Dendritic cell treated with granulocyte-macrophage colony-stimulating factor and Interleukin-4, amounts not matched to agents 40 ng/mL and 50 ng/mL, for 4 days (primary cell): ENCODE results near the gene FXR1.
"Not testable (repeated sequence)": the region's sequence is repeated elsewhere in the genome, so short reads cannot be mapped to it uniquely, and the experiment has no call there.

ENCODE experiments used
- H3K27ac Mint-ChIP-seq: one replicate; pipeline ENCODE4 v1.8.0; 2022; ENCODE audit warnings: mild to moderate bottlenecking, mixed read lengths
- H3K27me3 Mint-ChIP-seq: one replicate; pipeline ENCODE4 v1.8.0; 2022; ENCODE audit warnings: mild to moderate bottlenecking, mixed read lengths
- H3K36me3 Mint-ChIP-seq: one replicate; pipeline ENCODE4 v1.8.0; 2022; ENCODE audit warnings: low read depth, mixed read lengths
- H3K4me1 Mint-ChIP-seq: one replicate; pipeline ENCODE4 v1.8.0; 2022; ENCODE audit warnings: low read depth, mixed read lengths
- H3K4me3 Mint-ChIP-seq: one replicate; pipeline ENCODE4 v1.8.0; 2022; ENCODE audit warnings: mild to moderate bottlenecking, moderate library complexity, mixed read lengths
- H3K9me3 Mint-ChIP-seq: one replicate; pipeline ENCODE4 v1.8.0; 2022; ENCODE audit warnings: mixed read lengths
- intact Hi-C: fragments of 100-400 bp; cut with micrococcal nuclease; formaldehyde crosslinking; loops from one replicate; pipeline ENCODE4 v1.15.0; 2022

FXR1 gene

GRCh38 chr3:180912304-180913296 is at the start of gene FXR1:
Gene FXR1, plus strand, starts transcription at chr3:180912670. Its CDS starts 16 bp downstream, at chr3:180912686.
- intact Hi-C loops: loop anchor here (1.0 to 5.0 kb wide), 2 partner anchors 77 to 310 kb away; partner anchors contain the start of genes DNAJC19 and TTC14
- Mint-ChIP-seq H3K27me3 (no peaks in the 10 kb centered on the region), H3K9me3 (no peaks in the 10 kb centered on the region), H3K4me3 (peak within 1 kb of the TSS; percentile 92), H3K4me1 (peaks cover 38% of the 10 kb centered on the region), H3K36me3 (peaks cover 31% of the 10 kb centered on the region), H3K27ac (peak within 1 kb of the TSS; percentile 94)

- H3K9me3 Mint-ChIP-seq: no peaks in the 10 kb centered on the region
- no peaks in the 10 kb centered on the region for H3K36me3 Mint-ChIP-seq
- no peaks in the 10 kb centered on the region for H3K4me1 Mint-ChIP-seq
- no peak overlapping the region for H3K4me3 Mint-ChIP-seq
- peaks cover 12% of the 10 kb centered on the region for H3K27me3 Mint-ChIP-seq
- H3K27ac Mint-ChIP-seq: no peak overlapping the region
- intact Hi-C loops: no loop called here
Measured at GRCh38 chr3:180870008-180870699, 42.3 kb upstream of the FXR1 start.

- Mint-ChIP-seq H3K9me3 (no peaks in the 10 kb centered on the region), H3K27me3 (peaks cover 12% of the 10 kb centered on the region), H3K36me3 (no peaks in the 10 kb centered on the region), H3K4me1 (no peaks in the 10 kb centered on the region), H3K4me3 (no peak overlapping the region), H3K27ac (no peak overlapping the region)
- intact Hi-C loops: no loop called here
Measured at GRCh38 chr3:180871901-180872300, 40.6 kb upstream of the FXR1 start.

- H3K27ac Mint-ChIP-seq, H3K4me1 Mint-ChIP-seq, H3K4me3 Mint-ChIP-seq, intact Hi-C loops, H3K36me3 Mint-ChIP-seq, H3K9me3 Mint-ChIP-seq: not testable (repeated sequence)
- peaks cover 12% of the 10 kb centered on the region for H3K27me3 Mint-ChIP-seq
Measured at GRCh38 chr3:180872430-180872829, 40.0 kb upstream of the FXR1 start.

GRCh38 chr3:180875124-180875698 is 37.3 kb upstream of the FXR1 start:
- Mint-ChIP-seq H3K27me3 (peaks cover 6% of the 10 kb centered on the region), H3K36me3 (no peaks in the 10 kb centered on the region), H3K4me1 (no peaks in the 10 kb centered on the region), H3K9me3 (no peaks in the 10 kb centered on the region), H3K4me3 (no peak overlapping the region), H3K27ac (no peak overlapping the region)
- intact Hi-C loops: no loop called here

GRCh38 chr3:180881065-180881801 is 31.2 kb upstream of the FXR1 start:
- Mint-ChIP-seq H3K36me3 (no peaks in the 10 kb centered on the region), H3K9me3 (peaks cover 15% of the 10 kb centered on the region), H3K4me3 (no peak overlapping the region), H3K4me1 (peaks cover 5% of the 10 kb centered on the region), H3K27me3 (no peaks in the 10 kb centered on the region), H3K27ac (no peak overlapping the region)
- intact Hi-C loops: no loop called here

- Mint-ChIP-seq H3K27ac (no peak overlapping the region), H3K9me3 (peaks cover 15% of the 10 kb centered on the region), H3K36me3 (no peaks in the 10 kb centered on the region), H3K27me3 (no peaks in the 10 kb centered on the region), H3K4me3 (no peak overlapping the region), H3K4me1 (peaks cover 5% of the 10 kb centered on the region)
- intact Hi-C loops: no loop called here
Measured at GRCh38 chr3:180882115-180882514, 30.4 kb upstream of the FXR1 start.

- H3K4me3 Mint-ChIP-seq: no peak overlapping the region
Measured at GRCh38 chr3:180888992-180889560, 23.4 kb upstream of the FXR1 start.

GRCh38 chr3:180898572-180898971 is 13.9 kb upstream of the FXR1 start:
- Mint-ChIP-seq H3K36me3 (no peaks in the 10 kb centered on the region), H3K4me1 (no peaks in the 10 kb centered on the region), H3K27me3 (no peaks in the 10 kb centered on the region), H3K4me3 (no peak overlapping the region), H3K9me3 (peaks cover 17% of the 10 kb centered on the region), H3K27ac (no peak overlapping the region)
- intact Hi-C loops: no loop called here

More at GRCh38 chr3:180888992-180889560, 23.4 kb upstream of the FXR1 start:
- H3K27me3 Mint-ChIP-seq: no peaks in the 10 kb centered on the region
- H3K9me3 Mint-ChIP-seq: peaks cover 21% of the 10 kb centered on the region
- intact Hi-C loops: no loop called here
- no peak overlapping the region for H3K27ac Mint-ChIP-seq
- no peaks in the 10 kb centered on the region for H3K36me3 Mint-ChIP-seq
- H3K4me1 Mint-ChIP-seq: no peaks in the 10 kb centered on the region

GRCh38 chr3:180909369-180910127 is 2.9 kb upstream of the FXR1 start:
- Mint-ChIP-seq H3K4me1 (peaks cover 23% of the 10 kb centered on the region), H3K27ac (no peak overlapping the region), H3K27me3 (no peaks in the 10 kb centered on the region), H3K4me3 (no peak overlapping the region), H3K36me3 (peaks cover 13% of the 10 kb centered on the region), H3K9me3 (no peaks in the 10 kb centered on the region)
- intact Hi-C loops: loop anchor here (5.0 kb wide), 1 partner anchor 307 kb away; the partner anchor contains the start of gene TTC14

GRCh38 chr3:180910823-180911222 is 1.6 kb upstream of the FXR1 start:
- Mint-ChIP-seq H3K4me3 (no peak overlapping the region), H3K27ac (no peak overlapping the region), H3K4me1 (peaks cover 36% of the 10 kb centered on the region)

GRCh38 chr3:180911876-180912303 is 580 bp upstream of the FXR1 start:
- Mint-ChIP-seq H3K27me3 (no peaks in the 10 kb centered on the region), H3K36me3 (peaks cover 28% of the 10 kb centered on the region), H3K9me3 (no peaks in the 10 kb centered on the region), H3K4me3 (peak overlapping the region; percentile 92), H3K4me1 (peaks cover 38% of the 10 kb centered on the region), H3K27ac (peak overlapping the region; percentile 94)
- intact Hi-C loops: loop anchor here (1.0 to 5.0 kb wide), 2 partner anchors 77 to 310 kb away; partner anchors contain the start of genes DNAJC19 and TTC14

More at GRCh38 chr3:180910823-180911222, 1.6 kb upstream of the FXR1 start:
- Mint-ChIP-seq H3K27me3 (no peaks in the 10 kb centered on the region), H3K36me3 (peaks cover 20% of the 10 kb centered on the region), H3K9me3 (no peaks in the 10 kb centered on the region)
- intact Hi-C loops: loop anchor here (5.0 kb wide), 1 partner anchor 309 kb away; the partner anchor contains the start of gene TTC14
